ENCODE results near the gene RRM2. TPM values are rescaled to one million over a fixed set of nuclear protein-coding genes. Genes with fewer than 3 reads are reported as not detected.

The RRM2 gene
- total RNA-seq, 1 donor from 2014 or later = 28.3 TPM

DNA sequence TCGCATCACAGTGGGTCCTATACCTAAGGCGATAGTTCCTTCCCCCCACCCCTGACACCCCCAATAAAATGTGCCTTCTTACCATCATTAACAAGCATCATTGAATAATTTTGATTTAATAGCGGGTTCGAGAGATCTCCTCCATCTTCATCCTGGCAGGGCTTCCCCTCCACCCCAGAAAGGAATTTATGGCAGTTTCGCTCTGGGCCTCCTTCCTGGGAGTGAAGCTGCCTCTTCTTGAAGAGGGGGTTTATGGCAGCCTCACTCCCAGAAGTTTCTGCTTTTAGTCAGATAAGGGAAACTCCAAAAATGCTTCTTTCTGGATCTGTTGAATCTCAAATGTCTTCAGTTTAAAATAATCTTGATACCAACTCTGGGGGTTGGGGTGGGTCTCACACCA lies 45.7 kb downstream of the RRM2 start:
- no peaks in the 10 kb centered on the region for H3K9me3 Mint-ChIP-seq (ENCODE audit: unreplicated experiment)
- H3K4me1 Mint-ChIP-seq (ENCODE audit: unreplicated experiment) = peaks cover 29% of the 10 kb centered on the region
- TF ChIP-seq, protein P1, sequence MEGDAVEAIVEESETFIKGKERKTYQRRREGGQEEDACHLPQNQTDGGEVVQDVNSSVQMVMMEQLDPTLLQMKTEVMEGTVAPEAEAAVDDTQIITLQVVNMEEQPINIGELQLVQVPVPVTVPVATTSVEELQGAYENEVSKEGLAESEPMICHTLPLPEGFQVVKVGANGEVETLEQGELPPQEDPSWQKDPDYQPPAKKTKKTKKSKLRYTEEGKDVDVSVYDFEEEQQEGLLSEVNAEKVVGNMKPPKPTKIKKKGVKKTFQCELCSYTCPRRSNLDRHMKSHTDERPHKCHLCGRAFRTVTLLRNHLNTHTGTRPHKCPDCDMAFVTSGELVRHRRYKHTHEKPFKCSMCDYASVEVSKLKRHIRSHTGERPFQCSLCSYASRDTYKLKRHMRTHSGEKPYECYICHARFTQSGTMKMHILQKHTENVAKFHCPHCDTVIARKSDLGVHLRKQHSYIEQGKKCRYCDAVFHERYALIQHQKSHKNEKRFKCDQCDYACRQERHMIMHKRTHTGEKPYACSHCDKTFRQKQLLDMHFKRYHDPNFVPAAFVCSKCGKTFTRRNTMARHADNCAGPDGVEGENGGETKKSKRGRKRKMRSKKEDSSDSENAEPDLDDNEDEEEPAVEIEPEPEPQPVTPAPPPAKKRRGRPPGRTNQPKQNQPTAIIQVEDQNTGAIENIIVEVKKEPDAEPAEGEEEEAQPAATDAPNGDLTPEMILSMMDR (IDR thresholded peaks at IDR 0.05) = no peak
- no peaks in the 10 kb centered on the region for H3K36me3 Mint-ChIP-seq (ENCODE audit: unreplicated experiment)
- no peaks in the 10 kb centered on the region for H3K27me3 Mint-ChIP-seq (ENCODE audit: unreplicated experiment)
- H3K4me3 Mint-ChIP-seq (ENCODE audit: unreplicated experiment) = no peak overlapping the region
- H3K27ac Mint-ChIP-seq (ENCODE audit: unreplicated experiment) = no peak overlapping the region
- no peak for DNase-seq (ENCODE audit: extremely low spot score, unreplicated experiment)

DNA sequence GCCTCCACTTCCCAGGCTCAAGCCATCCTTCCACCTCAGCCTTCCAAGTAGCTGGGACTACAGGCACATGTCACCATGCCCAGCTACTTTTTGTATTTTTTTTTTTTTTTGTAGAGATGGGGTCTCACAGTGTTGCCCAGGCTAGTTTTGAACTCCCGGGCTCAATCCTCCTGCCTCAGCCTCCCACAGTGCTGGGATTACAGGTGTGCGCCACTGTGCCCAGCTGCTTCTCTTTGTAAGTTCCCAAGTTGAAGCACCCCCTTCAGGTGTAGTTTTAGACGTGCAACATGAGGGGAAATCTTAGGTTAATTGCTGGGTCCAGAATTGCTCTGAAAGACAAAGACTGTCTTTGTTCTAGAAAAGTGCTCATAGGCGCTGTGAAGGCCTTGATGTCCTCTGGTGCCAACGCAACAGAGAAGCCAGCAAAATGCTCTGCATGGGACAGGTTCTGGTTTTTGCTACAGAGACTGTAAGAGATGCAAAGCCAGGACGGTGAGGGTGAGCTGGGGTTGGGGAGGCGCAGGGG lies 46.6 kb downstream of the RRM2 start:
- peaks cover 29% of the 10 kb centered on the region for H3K4me1 Mint-ChIP-seq (ENCODE audit: unreplicated experiment)
- no peaks in the 10 kb centered on the region for H3K36me3 Mint-ChIP-seq (ENCODE audit: unreplicated experiment)
- H3K9me3 Mint-ChIP-seq (ENCODE audit: unreplicated experiment) = no peaks in the 10 kb centered on the region
- no peak for DNase-seq (ENCODE audit: extremely low spot score, unreplicated experiment)
- H3K27ac Mint-ChIP-seq (ENCODE audit: unreplicated experiment) = no peak overlapping the region
- H3K4me3 Mint-ChIP-seq (ENCODE audit: unreplicated experiment) = no peak overlapping the region
- TF ChIP-seq, protein P1 (IDR thresholded peaks at IDR 0.05) = no peak
- H3K27me3 Mint-ChIP-seq (ENCODE audit: unreplicated experiment) = no peaks in the 10 kb centered on the region

DNA sequence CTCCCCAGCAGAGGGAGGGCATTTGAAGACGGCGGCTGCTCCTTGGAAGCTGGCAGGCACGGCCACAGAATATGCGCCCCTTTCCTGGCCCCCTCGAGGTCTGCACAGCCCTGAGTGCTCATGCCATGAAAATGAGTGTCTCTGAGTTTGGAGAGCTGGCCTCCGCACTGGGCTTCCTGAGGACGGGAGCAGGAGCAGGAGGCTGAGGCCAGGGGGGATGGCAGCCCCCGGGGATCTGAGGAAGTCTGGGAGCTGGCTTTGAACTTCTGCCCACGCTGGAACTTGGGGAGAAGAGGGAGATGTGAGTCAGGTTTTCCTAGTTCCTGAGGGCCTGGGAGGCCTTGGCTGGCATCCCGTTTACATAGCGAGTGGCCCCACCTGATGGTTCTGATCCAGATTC lies 47.0 kb downstream of the RRM2 start:
- Mint-ChIP-seq H3K9me3 (ENCODE audit: unreplicated experiment) (no peaks in the 10 kb centered on the region), H3K4me3 (ENCODE audit: unreplicated experiment) (no peak overlapping the region), H3K27me3 (ENCODE audit: unreplicated experiment) (no peaks in the 10 kb centered on the region), H3K4me1 (ENCODE audit: unreplicated experiment) (peaks cover 29% of the 10 kb centered on the region), H3K36me3 (ENCODE audit: unreplicated experiment) (no peaks in the 10 kb centered on the region), H3K27ac (ENCODE audit: unreplicated experiment) (no peak overlapping the region)
- no peak for DNase-seq (ENCODE audit: extremely low spot score, unreplicated experiment)
- TF ChIP-seq, protein P1 (IDR thresholded peaks at IDR 0.05) = no peak

DNA sequence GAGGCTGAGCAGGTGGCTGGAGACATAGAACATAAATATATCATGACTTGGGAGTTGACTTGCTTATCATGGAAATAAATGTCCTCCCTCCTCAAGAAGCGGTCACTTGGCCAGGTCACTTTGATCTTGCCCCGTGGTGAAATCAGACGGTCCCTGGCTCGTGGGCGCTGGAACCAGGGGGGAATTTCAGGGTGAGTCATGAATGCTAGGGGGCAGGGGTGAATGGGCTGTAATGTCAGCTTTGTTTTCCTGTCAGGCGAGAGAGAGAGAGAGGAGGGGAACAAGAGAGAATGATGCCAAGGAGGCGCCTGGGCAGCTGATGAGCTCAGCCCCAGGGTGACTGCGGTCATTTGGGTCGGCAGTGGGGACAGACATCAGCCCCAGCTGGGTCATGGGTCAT lies 47.7 kb downstream of the RRM2 start:
- TF ChIP-seq, protein P1 (IDR thresholded peaks at IDR 0.05) = no peak
- Mint-ChIP-seq H3K4me1 (ENCODE audit: unreplicated experiment) (peaks cover 29% of the 10 kb centered on the region), H3K27me3 (ENCODE audit: unreplicated experiment) (no peaks in the 10 kb centered on the region), H3K4me3 (ENCODE audit: unreplicated experiment) (no peak overlapping the region), H3K27ac (ENCODE audit: unreplicated experiment) (no peak overlapping the region), H3K36me3 (ENCODE audit: unreplicated experiment) (no peaks in the 10 kb centered on the region), H3K9me3 (ENCODE audit: unreplicated experiment) (no peaks in the 10 kb centered on the region)
- DNase-seq (ENCODE audit: extremely low spot score, unreplicated experiment) = no peak

DNA sequence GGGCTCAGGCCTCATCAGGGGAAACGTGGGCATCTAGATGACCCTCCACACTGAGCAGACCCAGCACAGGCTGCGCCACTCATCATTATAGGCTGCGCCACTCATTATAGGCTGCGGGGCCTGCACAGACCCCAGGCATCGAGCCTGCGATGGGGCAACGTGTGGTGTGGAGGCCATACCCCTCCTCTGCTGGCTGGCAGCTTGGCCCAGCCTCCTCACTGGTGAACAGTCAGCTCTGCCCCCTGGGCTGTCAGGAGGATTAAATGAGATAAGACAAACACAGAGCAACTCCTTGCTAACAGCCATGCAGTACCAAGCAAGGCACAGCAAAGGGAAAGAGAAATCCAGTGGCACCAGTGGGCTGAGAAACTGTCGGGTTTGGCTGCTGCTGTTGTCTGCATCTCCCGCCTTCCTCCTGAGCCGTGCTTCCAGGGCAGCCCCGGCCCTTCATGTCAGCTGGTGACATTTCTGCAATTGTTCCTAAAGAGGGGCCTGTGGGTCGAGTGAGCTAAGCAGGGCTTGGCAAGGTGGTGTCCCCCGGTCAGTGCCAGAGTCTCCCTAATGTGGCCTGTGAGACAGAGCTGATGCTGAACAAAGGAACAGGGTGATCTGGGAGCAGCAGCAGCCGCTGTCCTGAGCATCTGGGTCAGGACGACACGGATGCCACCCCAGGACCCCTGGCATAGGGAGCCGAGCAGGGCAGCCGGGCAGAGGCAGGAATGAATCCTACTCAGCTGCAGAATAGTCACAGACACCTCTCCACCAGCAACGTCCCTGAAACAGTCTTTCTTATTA lies 48.7 kb downstream of the RRM2 start:
- no peaks in the 10 kb centered on the region for H3K36me3 Mint-ChIP-seq (ENCODE audit: unreplicated experiment)
- no peaks in the 10 kb centered on the region for H3K27me3 Mint-ChIP-seq (ENCODE audit: unreplicated experiment)
- TF ChIP-seq, protein P1 (IDR thresholded peaks at IDR 0.05) = no peak
- H3K27ac Mint-ChIP-seq (ENCODE audit: unreplicated experiment) = no peak overlapping the region
- peaks cover 29% of the 10 kb centered on the region for H3K4me1 Mint-ChIP-seq (ENCODE audit: unreplicated experiment)
- no peaks in the 10 kb centered on the region for H3K9me3 Mint-ChIP-seq (ENCODE audit: unreplicated experiment)
- no peak overlapping the region for H3K4me3 Mint-ChIP-seq (ENCODE audit: unreplicated experiment)
- DNase-seq (ENCODE audit: extremely low spot score, unreplicated experiment) = no peak

All from osteocyte (in vitro differentiated cells).